ENCODE data around the gene GIT2. TPM values are rescaled to one million over a fixed set of nuclear protein-coding genes. Genes with fewer than 3 reads are reported as not detected.

The GIT2 gene
- total and polyA plus RNA-seq, 2 experiments from 2014 or later, result 15.8 to 20.9 TPM

DNA sequence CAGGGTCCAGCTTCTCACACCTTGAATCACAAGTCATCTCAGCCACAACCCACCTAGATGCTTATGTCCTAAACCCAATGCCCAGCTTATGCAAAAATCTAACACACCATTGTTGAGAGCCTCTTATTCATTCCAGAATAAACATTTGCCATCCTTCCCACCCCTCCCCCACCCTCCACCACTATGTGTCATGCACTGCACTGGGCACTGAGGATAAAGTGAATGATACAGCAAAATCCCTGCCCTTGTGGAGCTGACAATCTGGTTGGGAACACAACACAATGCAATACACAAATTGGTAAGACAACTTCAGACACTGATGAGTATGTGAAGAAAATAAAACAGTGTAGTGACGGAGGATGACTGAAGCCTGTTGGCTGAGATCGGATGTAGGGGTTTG, 114.4 kb downstream of the GIT2 start:
- H3K27ac Mint-ChIP-seq, result peak overlapping the region; percentile 91
- no peaks in the 10 kb centered on the region for H3K9me2 ChIP-seq (ENCODE audit: insufficient read depth)
- ATAC-seq (no peak), DNase-seq (ENCODE audit: low spot score) (no peak)
- peaks cover 32% of the 10 kb centered on the region for H3K79me2 ChIP-seq (replicated peaks; ENCODE audit: insufficient read depth)
- H3K4me3 Mint-ChIP-seq, result peak overlapping the region; percentile 85
- peaks cover 3% of the 10 kb centered on the region; the same call in 1 of the 2 replicates for H3F3A ChIP-seq (replicated peaks; ENCODE audit: low read depth)
- H3K27me3 Mint-ChIP-seq (ENCODE audit: insufficient read depth, low read depth, poor library complexity), result peaks cover 8% of the 10 kb centered on the region
- no peaks in the 10 kb centered on the region for H3K9me3 Mint-ChIP-seq
- H3K4me1 ChIP-seq (ENCODE audit: insufficient read depth), result peaks cover 38% of the 10 kb centered on the region
- H3K36me3 Mint-ChIP-seq (ENCODE audit: low read depth), result no peaks in the 10 kb centered on the region; the same call in 2 of the 3 replicates
- H3K4me1 Mint-ChIP-seq, result peaks cover 41% of the 10 kb centered on the region
- peak overlapping the region; percentile 65 for H3K4me3 ChIP-seq
- TF ChIP-seq, protein P1, sequence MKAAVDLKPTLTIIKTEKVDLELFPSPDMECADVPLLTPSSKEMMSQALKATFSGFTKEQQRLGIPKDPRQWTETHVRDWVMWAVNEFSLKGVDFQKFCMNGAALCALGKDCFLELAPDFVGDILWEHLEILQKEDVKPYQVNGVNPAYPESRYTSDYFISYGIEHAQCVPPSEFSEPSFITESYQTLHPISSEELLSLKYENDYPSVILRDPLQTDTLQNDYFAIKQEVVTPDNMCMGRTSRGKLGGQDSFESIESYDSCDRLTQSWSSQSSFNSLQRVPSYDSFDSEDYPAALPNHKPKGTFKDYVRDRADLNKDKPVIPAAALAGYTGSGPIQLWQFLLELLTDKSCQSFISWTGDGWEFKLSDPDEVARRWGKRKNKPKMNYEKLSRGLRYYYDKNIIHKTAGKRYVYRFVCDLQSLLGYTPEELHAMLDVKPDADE (IDR thresholded peaks at IDR 0.05), result no peak
- TF ChIP-seq NANOG (IDR thresholded peaks at IDR 0.05; ENCODE audit: borderline replicate concordance) (no peak), EZH2phosphoT487 (IDR thresholded peaks at IDR 0.05; ENCODE audit: unreplicated experiment) (no peak), EZH2 (IDR thresholded peaks at IDR 0.05; ENCODE audit: low read depth, unreplicated experiment) (no peak), CTCF (conservative IDR thresholded peaks at IDR 0.05; ENCODE audit: low read depth in 2 of 2) (no peak), JUNB (IDR thresholded peaks at IDR 0.05; ENCODE audit: unreplicated experiment) (no peak), ZNF462 (CRISPR knock-in tag; IDR thresholded peaks at IDR 0.05) (no peak), ZNF331 (CRISPR knock-in tag; IDR thresholded peaks at IDR 0.05; ENCODE audit: low read depth) (no peak), ZNF114 (CRISPR knock-in tag; IDR thresholded peaks at IDR 0.05) (no peak), POLR2AphosphoS5 (IDR thresholded peaks at IDR 0.05; ENCODE audit: low read depth) (no peak), CREB1 (CRISPR knock-in tag; IDR thresholded peaks at IDR 0.05; ENCODE audit: low read depth) (no peak), STAT1 (IDR thresholded peaks at IDR 0.05; ENCODE audit: unreplicated experiment) (no peak)
- TF ChIP-seq, protein P2, sequence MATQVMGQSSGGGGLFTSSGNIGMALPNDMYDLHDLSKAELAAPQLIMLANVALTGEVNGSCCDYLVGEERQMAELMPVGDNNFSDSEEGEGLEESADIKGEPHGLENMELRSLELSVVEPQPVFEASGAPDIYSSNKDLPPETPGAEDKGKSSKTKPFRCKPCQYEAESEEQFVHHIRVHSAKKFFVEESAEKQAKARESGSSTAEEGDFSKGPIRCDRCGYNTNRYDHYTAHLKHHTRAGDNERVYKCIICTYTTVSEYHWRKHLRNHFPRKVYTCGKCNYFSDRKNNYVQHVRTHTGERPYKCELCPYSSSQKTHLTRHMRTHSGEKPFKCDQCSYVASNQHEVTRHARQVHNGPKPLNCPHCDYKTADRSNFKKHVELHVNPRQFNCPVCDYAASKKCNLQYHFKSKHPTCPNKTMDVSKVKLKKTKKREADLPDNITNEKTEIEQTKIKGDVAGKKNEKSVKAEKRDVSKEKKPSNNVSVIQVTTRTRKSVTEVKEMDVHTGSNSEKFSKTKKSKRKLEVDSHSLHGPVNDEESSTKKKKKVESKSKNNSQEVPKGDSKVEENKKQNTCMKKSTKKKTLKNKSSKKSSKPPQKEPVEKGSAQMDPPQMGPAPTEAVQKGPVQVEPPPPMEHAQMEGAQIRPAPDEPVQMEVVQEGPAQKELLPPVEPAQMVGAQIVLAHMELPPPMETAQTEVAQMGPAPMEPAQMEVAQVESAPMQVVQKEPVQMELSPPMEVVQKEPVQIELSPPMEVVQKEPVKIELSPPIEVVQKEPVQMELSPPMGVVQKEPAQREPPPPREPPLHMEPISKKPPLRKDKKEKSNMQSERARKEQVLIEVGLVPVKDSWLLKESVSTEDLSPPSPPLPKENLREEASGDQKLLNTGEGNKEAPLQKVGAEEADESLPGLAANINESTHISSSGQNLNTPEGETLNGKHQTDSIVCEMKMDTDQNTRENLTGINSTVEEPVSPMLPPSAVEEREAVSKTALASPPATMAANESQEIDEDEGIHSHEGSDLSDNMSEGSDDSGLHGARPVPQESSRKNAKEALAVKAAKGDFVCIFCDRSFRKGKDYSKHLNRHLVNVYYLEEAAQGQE (IDR thresholded peaks at IDR 0.05; ENCODE audit: unreplicated experiment), result no peak
- peak overlapping the region; percentile 96 for H3K27ac ChIP-seq (ENCODE audit: low read depth)
- H2AFZ ChIP-seq, result no peak overlapping the region
- no peaks in the 10 kb centered on the region for H3K36me3 ChIP-seq (ENCODE audit: insufficient read depth)
- H3K4me2 ChIP-seq, result peak overlapping the region; percentile 84
- no peaks in the 10 kb centered on the region for H3K27me3 ChIP-seq (ENCODE audit: insufficient read depth)
- H4K20me1 ChIP-seq (replicated peaks; ENCODE audit: insufficient read depth), result peaks cover 8% of the 10 kb centered on the region; the same call in 1 of the 2 replicates

Data from GM23338 (cell line).